Stimulated activated CD8-positive, alpha-beta memory T cell treated with anti-CD3 and anti-CD28 coated beads, Interleukin-12 subunit alpha, Interleukin-12 subunit beta, amount 100 ng/mL, for 24 hours (primary cell): ENCODE data around the gene ZFP92.

Experiments
- DNase-seq: peaks from one replicate; pipeline ENCODE4 v3.0.0-alpha.2; 2020; ENCODE audit errors: extremely low read depth

ZFP92 gene

DNA sequence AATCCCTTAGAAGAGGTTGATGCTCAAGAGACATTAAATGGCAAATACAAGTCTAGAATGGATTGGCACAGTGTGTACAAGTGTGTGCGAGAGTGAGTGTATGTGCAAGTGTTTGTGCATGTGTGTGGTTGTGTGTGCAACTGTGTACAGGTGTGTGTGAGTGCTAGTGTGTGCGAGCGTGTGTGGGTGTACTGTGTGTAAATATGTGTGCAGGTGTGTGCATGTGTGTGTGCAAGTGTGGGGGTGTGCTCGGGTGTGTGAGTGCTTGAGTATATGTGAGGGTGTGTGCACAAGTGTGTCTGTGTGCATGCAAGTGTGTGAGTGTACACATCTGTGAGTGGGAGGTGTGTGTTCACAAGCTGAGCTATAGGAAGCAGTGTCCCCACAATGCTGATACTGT is 28.7 kb downstream of the ZFP92 start:
- no peak for DNase-seq

DNA sequence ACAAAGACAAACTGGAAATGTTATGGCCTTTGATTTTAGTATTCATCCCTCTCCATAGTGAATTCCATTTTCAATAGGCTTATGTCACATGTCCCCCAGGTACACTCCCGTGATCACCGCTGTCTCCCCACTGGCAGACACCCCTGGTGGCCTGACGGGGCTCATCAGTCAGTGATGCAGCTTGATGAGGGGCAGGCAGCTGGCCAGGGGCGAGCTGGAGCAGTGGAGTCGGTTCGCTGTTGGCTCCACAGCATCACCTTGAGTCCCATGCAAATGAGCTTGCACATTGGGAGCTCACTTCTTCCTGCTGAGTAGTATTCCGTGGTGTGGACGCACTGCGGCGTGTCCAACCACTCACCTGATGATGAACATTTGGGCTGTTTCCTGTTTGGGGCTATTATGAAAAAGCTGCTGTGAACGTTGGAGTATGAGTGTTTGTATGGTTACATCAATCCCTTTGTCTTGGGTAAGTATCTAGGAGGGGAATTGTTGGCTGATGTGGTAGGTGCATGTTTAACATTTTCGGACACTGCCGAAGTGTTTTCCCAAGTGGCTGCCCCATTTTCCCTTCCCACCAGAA is 29.4 kb downstream of the ZFP92 start:
- DNase-seq: no peak

DNA sequence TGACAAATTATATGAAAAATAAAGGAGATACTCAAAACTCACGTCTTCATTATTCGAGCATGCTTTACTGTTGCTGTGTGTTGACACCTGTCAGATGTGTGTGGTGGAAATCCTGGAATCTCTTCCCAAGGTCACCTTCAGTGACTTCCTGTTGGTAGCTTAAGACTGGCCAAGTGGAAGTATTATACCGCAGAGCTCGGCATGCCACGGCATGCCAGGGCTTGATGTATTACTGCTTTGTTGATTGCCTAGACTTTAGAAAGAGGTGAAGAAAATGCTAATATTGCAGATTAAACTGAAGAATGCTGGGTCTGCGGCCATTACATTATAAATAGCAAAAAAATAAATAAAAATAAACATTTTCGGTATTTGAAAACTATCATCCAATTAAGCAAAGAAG is 30.0 kb downstream of the ZFP92 start:
- DNase-seq: no peak

DNA sequence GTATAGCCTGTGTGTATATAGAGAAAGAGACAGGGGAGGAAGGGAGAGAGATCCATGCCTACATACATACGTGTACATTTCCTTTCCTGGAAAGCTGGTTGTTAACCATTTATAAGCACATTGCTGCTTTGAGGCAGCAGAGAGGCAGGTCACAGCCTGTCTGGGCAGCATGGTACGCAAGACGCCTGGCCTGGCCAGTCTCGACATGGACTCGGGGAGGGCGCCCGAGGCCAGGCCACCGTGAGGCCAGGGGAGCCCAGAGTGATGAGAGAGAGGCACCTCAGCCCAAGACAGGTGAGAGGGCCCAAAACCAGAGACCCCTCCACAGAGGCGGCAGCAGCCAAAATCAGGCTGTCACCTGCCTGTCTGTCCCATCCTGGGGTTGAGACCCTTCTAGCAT is 30.7 kb downstream of the ZFP92 start:
- DNase-seq: no peak

DNA sequence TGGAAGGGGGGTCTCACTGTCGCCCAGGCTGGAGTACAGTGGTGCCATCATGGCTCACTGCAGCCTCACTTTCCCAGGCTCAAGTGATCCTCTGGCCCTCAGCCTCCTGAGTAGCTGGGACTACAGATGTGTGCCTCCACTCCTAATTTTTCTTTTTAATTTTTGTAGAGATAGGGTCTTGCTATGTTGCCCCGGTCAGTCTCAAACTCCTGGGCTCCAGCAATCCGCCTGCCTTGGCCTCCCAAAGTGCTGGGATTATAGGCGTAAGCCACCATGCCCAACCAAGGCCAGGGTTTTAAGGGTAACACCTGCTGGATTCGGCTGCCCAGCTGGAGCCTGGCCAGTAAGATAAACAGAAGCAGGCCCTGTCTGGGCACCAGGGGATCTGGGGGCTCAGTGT is 31.2 kb downstream of the ZFP92 start:
- no peak for DNase-seq

DNA sequence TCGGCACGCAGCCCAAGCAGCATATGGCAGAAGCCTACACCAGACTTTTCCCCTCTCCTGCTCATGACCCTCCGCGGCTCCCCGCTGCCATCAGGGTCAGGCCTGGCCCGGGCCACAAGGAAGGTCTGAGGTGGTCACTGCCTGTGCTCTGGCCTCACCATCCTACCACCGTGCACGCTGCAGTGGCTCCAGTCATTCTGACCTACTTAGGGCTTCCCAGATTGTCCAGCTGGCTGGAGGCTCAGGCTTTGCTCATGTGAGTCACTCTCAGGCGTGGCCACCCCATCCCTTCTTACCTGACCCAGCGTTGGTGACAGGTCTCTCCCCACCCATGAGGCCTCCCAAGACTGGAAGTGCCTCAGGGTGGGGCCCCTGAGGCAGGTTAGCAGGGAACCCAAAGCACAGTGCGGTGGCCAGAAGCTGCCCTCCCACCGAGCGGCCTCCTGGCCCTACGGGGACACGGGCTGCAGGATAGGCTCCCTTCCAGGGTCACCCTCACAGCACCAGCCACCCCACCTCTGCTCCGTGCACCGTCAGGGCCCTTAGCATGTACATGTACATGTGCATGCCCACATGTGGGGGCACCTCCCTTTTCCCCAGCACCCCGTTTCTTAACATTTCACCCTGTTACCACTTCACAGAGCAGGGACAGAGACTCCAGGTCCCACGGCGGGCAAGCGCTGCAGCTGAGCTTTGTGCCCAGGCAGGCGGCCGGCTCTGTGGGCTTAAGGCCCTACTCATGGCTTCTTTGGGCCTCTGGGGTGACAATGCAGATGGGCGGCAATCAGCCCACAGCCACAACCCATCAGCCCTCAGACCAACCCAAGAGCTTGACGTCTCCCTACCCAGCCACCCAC is 32.4 kb downstream of the ZFP92 start:
- DNase-seq: no peak

DNA sequence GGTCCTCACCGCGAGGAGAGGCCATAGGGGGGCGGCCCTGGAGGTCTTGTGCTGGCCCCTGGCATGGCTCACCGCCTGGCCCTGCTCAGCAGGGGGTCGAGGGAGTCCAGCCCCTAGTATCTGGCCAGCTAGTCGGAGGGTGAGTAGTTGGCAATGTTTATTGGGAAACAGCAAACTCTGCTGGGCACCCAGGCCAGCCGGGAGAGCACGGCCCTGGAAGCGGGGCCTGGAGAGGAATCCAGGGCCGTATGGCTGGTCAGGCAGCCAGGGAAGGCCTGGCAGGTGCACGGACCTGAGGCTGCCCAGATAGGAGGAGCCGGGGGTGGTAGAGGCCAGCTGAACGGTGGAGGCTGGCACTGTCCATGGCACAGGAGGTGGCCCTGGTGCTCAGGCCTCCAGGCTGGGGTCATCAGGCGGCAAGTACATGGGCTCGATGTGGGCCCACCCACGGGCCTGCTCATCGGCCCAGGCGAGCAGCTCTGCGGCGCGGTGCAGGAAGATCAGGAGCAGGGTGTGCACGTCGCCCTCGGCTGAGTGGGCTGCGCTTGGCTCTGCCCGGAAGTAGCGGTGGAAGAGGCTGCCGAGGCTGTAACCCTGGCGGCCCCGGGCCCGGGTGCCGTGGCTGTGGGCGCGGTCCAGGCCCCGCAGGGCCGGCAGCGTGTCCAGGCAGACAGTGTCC is 33.2 kb downstream of the ZFP92 start:
- no peak for DNase-seq

DNA sequence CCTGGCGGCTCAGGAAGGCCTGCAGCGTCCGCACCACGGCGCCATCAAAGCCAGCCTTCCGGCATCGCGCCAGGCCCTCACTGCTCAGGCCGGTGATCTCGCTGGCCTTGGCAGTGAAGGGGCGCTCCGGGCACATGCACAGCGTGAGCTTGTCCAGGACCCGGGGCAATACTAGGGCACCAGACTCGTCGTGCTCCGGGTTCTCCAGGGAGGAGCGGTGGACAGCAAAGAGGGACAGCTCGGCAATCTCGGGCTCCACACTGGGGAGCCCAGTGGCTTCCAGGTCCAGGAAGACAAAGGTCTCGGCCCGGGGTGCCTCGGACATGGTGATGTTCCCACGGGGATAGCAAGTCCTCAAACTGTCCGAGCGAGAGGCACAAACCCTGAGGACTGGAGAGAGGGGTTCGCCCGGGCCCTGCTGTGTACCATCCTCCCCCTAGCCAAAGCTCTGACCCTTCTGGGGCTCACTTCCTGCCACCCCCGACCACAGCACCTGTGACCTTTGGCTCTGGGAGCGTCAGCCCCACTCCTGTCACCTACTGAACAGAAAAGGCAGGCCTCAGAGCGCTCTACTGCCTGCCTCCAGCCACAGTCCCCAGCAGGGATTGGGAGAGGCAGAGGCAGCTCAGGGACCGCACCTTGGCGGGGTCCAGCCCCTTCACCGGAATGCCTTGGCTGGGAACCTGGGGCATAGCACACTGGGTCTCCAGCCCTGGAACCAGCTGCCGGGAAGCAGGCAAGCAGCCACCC is 34.0 kb downstream of the ZFP92 start:
- DNase-seq: no peak

DNA sequence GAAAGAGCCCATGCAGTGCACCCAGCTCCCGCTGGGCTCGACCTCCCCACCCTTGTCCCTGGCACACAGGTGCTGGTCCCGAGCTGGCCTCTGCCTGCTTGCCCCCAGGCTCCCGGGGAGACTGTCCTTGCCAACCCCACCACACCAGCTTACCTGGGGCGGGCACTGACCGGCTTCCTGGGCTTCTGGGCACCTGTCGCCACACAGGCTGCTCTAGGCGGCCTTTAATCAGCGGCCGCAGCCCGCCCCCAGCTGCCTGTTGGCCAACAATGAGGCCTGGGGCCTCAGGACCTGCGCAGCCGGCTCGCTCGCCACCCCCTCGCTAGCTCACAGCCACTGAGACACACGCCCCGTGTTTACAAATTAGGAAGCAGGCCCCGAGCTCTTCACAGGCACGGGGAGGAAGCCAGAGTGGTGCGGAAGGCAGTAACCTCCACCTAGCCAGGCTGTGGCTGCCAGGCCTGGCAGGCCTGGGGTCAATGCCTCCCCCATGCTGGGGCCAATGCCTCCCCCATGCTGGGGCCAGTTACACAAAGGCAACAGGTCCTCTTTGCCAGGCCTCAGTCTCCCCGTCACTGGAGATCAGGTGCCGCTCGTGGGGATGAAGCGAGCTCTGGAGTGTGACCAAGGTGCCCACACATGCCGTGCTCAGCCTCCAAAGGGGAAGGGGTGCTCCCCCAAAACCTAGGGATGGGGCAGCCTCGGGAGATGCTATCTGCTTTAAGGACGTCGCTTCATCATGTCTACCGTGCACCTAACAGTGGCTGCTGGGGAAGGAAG is 34.8 kb downstream of the ZFP92 start, which contains the start of gene TREX2:
Gene TREX2, minus strand, starts transcription at position 201 of the 780 bp plus-strand sequence. CDS start 626 bp downstream, outside the sequence.
- DNase-seq: no peak

DNA sequence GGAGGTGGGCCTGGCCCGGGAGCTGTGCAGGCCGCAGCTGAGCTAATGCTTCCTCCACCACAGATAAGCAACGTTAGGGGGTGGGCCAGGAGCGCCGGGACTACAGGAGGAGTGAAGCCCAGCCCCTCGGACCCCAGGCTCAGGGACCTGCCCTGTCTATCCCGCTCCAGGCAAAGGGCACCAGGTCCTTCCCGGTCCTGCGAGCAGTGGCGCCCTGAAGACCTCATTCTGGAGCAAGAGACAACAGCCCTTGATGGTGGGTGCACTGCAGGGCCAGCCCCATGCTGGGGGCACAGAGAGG is 35.3 kb downstream of the ZFP92 start:
- no peak for DNase-seq

DNA sequence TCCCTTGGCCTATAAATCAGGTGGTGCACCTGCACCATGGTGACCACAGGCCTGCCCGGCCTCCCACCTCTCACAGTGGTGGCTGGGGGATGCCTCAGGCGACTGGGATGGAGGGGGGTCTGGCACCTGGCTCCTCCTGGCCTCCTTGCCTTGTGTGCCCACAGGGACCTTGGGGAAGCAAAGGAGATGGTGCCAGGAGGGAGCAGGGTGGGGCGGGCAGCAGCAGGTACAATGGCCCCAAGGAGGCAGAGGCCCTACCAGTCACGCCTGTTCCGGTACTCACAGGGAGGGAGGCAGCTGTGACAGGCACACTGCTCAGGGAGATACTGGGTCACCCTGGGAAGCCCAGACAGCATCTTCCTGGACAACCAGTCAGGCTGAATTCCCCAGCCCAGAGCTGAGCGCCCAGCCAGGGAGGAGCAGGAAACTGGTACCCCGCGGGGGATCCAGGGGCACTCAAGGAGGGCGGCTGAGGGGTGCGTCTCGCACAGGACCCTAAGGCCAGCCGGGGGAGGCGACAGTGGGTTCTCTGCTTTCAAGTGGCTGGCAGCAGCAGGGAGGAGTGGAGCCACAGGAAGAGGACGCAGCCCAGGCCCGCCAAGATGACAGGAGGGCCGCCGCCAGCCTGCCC is 35.8 kb downstream of the ZFP92 start:
- no peak for DNase-seq

DNA sequence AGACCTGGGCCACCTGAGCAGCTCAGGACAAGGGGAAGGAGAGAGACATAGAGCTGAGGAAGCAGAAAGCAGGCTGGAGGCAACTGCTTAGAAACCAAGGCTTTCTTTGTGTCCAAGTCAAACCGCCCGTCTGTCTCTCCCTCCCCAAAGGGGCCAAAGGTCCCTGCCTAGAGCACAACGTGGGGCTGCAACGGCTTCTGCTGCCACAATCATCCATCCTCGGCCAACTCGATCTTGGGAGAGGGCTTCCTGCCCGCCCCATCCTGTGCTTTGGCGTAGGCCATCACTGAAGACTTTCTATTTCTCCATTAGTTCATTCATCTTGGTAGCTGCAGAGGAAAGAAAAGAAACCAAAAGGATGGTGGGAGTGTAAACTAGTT is 36.3 kb downstream of the ZFP92 start:
- DNase-seq: no peak

DNA sequence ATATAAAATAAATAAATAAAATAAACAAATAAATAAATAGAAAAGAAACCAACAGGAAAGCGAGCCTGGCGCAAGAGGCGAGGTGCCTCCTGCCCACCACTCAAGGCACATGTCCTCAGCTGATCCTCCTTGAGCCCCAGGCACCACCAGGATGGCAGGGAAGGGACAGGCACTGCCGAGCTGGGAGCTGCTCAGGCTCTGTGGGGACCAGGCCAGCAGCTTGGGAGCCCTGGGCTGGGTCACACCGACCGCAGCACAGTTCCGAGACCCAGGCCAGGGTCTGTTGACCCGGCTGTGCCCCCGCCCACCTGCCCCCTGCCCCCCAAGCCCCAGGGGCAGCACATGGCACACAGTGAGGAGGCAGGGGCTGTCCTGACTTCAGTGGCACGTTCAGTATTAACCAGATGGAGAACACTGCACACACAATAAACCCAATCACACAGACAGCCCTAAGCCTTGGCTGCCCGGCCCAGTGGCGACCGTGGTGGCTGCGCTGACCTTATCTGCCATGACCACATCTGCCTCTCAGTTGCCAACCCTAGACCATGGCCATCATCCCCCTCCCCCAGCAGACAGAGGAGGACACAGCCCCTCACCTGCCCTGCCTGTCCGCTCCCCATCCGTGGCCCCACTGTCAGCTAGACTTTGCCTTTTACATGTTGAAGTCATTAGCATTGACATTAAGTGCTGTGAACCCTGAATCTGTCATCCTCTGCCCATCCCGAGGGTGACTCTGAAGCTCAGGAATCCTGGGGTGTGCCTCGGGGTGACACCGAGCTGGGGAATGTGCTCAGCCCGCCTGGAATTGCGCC is 37.5 kb downstream of the ZFP92 start:
- DNase-seq: no peak

DNA sequence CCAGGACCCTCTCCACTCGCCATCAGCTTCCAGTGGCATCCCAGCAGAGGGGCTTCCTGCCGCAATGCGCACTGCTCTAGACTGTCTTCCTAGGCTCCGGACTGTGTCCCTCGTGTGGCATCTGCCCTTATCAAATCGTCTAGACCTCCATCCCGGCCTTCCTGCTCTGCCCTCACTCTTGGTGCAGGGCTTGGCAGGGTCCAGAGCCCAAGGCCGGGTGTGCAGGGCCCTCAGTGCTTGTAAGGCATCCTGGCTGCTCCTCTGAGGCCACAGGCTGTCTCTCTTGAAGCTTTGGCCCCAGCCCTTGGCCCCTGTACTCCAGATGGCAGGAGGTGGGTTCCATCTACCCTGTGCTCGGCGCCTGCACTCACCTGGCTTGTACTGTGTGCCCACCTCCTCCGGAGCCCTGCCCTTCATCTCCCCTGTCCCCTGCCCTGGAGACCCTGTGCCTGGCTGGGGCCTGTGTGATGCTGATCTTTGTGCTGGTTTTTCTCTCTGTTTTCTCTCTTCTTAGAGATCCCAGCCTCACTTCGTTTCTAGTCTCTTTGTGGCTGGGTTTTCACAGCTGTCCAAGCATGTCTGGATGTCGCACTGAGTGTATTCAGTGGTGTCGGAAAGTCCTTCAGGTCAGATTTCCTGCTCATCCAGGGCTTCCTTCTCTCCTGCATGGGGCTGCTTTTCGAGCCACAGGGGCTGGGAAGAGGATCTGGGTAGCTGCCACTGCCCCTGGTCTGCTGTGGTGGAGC is 38.3 kb downstream of the ZFP92 start:
- no peak for DNase-seq

DNA sequence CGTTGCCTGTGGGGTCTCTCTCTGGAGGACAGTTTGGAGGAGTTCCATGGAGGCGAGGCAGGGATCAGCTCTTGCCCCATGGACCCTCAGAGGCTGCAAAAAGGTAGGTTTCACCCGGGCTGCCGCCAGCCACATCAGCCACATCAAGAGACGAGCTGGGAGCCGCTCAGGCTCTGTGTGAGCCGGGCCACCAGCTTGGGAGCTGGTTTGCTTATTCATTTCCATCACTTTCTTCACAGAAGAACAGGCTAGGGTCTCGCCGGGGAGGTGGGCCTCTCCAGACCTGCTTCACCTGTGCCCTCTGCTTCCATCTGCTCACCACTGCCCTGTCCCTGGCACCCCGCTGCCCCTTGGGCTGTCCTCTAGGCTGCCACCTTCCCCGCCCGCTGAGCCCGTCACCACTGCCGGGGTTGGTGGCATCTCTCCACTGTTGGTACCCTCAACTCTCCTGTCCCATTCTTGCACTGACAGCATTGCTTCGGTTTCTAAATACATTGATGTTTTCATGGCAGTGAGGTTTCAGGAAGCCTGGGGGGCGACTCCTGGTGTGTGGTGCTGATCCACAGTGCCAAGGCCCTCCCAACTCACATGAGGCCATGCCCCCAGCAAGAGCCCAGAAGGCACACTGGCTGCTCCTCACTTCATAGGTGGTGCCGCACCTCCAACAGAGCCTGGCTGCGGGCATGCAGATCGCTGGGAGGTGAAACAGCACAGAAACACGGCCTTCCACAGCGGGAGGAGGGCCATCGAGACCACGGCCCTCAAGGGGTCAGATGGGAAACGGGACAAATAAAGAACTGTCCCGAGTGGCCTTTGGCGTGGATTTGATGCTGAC is 39.1 kb downstream of the ZFP92 start:
- DNase-seq: no peak

DNA sequence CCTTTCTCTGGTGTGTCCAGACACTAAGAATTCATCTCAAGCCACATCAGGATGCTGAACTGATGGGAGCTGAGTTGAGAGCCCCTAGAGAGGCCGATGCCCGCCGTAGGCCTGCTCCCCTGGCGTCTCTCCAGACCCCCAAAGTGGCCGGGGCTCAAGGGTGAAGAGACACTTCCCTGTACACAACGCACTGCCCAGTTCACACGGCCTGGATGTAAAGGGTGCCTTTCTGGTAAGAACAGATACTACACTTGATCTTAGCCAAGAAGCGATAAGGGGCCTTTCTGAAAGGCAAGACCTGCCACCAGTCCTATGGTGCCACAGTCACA is 39.6 kb downstream of the ZFP92 start:
- DNase-seq: no peak

DNA sequence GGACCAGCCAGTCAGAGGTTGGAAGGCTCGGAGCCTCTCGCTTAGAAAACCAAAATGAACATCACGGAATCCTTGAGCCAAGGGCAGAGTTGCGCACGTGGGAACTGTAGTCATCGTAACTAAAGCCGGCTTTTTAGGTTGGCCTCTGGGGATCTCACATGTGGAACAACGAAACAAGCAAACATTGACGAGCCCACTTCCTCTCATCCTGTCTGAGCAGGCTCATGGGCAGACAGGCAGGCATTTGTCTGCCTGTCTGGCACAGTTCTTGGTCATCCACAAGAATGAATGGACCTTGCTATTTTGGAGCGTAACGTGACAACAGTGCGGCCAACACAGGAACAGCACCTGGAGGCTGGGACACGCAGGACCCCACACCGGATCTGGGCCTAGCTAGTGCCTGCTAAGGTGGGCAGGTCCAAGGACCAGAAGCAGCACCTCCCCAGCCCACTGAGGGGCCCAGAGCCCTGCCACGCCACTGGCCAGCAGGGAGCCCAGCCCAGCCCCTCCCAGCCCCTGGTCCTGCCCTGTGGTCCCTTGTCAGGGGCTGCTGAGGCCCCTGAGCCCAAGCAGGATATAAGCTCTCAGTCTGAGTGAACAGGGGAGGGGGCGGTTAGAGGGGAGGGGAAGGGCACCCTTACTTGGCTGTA is 43.8 kb downstream of the ZFP92 start:
- DNase-seq: no peak

DNA sequence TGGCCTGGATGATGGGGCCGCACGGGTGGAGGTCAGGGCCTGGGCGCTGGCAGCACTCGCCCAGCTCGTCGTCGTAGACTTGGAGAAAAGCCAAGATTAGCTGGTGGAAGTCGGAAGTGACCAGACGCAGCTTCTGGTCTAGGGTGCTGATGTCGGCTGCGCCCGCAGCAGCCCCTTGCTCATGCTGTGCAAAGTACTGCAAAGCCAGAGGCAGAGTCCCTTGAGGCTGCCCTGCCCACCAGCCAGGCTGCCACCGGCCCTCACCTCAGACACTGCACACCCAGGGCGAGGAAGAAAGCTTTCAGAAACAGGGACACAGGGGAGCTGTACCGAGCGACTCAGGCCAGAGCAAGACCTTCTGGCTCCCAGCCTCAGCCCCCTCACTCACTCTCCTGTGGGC is 44.3 kb downstream of the ZFP92 start:
- DNase-seq: no peak
